Fibroblast of lung (primary cell): Measurements from ENCODE around the gene SCD. TPM values are rescaled to one million over a fixed set of nuclear protein-coding genes. Genes with fewer than 3 reads are reported as not detected.

Experiments used
- DNase-seq, 2 donors: peaks; one replicate each; pipeline versions ENCODE4 v3.0.0 to v3.0.0-alpha.2; 2010; ENCODE audit warnings: low read depth in 2 of 2
- H2AFZ ChIP-seq: 2 replicates; pipeline ENCODE4 v1.5.1; 2012; ENCODE audit warnings: low read length, control low read depth, inconsistent platforms
- H3K27ac ChIP-seq: 2 replicates; pipeline ENCODE4 v1.5.1; 2011; ENCODE audit warnings: low read length, control low read depth; ENCODE audit not compliant: insufficient read depth
- H3K27me3 ChIP-seq: 2 replicates; pipeline ENCODE4 v1.5.1; 2011; ENCODE audit warnings: mild to moderate bottlenecking, low read length; ENCODE audit not compliant: control insufficient read depth, insufficient read depth
- H3K36me3 ChIP-seq: 2 replicates; pipeline ENCODE4 v1.5.1; 2011; ENCODE audit warnings: low read length; ENCODE audit not compliant: control insufficient read depth, insufficient read depth
- H3K4me1 ChIP-seq: 2 replicates; pipeline ENCODE4 v1.5.1; 2011; ENCODE audit warnings: low read length; ENCODE audit not compliant: control insufficient read depth, insufficient read depth; ENCODE audit errors: extremely low read depth
- H3K4me2 ChIP-seq: 2 replicates; pipeline ENCODE4 v1.5.1; 2011; ENCODE audit warnings: low read length, control low read depth; ENCODE audit not compliant: insufficient read depth; ENCODE audit errors: extremely low read depth
- H3K4me3 ChIP-seq, 4 experiments: fragments of 200-600 bp in 1 of 4; sonication (generic) in 1 of 4; replicated peaks in 1 of 4; 2 replicates each; pipeline ENCODE4 v1.5.1; 2011 to 2016; ENCODE audit warnings: low read length in 4 of 4, low read depth in 3 of 4, mild to moderate bottlenecking in 3 of 4, control low read depth in 2 of 4, inconsistent platforms in 1 of 4, mixed read lengths in 1 of 4; ENCODE audit not compliant: insufficient read depth in 1 of 4; ENCODE audit errors: control extremely low read depth in 1 of 4
- H3K79me2 ChIP-seq: 2 replicates; pipeline ENCODE4 v1.5.1; 2012; ENCODE audit warnings: mild to moderate bottlenecking, low read length, inconsistent platforms; ENCODE audit not compliant: control insufficient read depth, insufficient read depth
- H3K9ac ChIP-seq: 2 replicates; pipeline ENCODE4 v1.5.1; 2011; ENCODE audit warnings: mild to moderate bottlenecking, low read length, control low read depth; ENCODE audit not compliant: insufficient read depth
- H3K9me3 ChIP-seq: 2 replicates; pipeline ENCODE4 v1.5.1; 2012; ENCODE audit warnings: low read depth, low read length; ENCODE audit not compliant: control insufficient read depth, insufficient read depth
- H4K20me1 ChIP-seq: 2 replicates; pipeline ENCODE4 v1.5.1; 2011; ENCODE audit warnings: low read length; ENCODE audit not compliant: control insufficient read depth, insufficient read depth; ENCODE audit errors: extremely low read depth
- CTCF ChIP-seq, 2 donors: IDR thresholded peaks in 1 of 2; conservative IDR thresholded peaks in 1 of 2; 1 replicate in 1 of 2; 2 replicates in 1 of 2; pipeline ENCODE4 v1.5.1; 2011 to 2012; ENCODE audit warnings: low read length in 2 of 2, control low read depth in 1 of 2, inconsistent platforms in 1 of 2, low read depth in 1 of 2, mild to moderate bottlenecking in 1 of 2
- EZH2 ChIP-seq: IDR thresholded peaks from 2 replicates; pipeline ENCODE4 v1.5.1; 2012; ENCODE audit warnings: low read length, control low read depth, mild to moderate bottlenecking; ENCODE audit errors: missing control alignments
- polyA plus RNA-seq, 2 donors: library from polyadenylated mRNA; depleted of rRNA in 1 of 2; stranded (reverse) in 1 of 2; unstranded in 1 of 2; fragments of >200 nt; gene quantifications; 2 replicates each; pipeline ENCODE4 v1.2.1, GENCODE V29; 2011 to 2012; ENCODE audit warnings: missing spikeins in 1 of 2
- total RNA-seq: library from RNA; depleted of rRNA; stranded (reverse); fragments of >200 nt; gene quantifications from 2 replicates; pipeline ENCODE4 v1.2.1, GENCODE V29; 2014

The SCD gene
- total and polyA plus RNA-seq, 2 donors (not counting 1 experiment from before 2014, with no cell fraction given): 537 to 754 TPM

- H3K9me3 ChIP-seq: no peaks in the 10 kb centered on the region
- no peaks in the 10 kb centered on the region for H3K36me3 ChIP-seq
- no peak overlapping the region for H3K9ac ChIP-seq
- no peak overlapping the region for H3K27ac ChIP-seq
- H3K27me3 ChIP-seq: peaks cover 8% of the 10 kb centered on the region
- no peaks in the 10 kb centered on the region for H3K4me1 ChIP-seq
- no peak overlapping the region for H3K4me3 ChIP-seq
- no peak for DNase-seq
- H3K4me2 ChIP-seq: no peak overlapping the region
- no peaks in the 10 kb centered on the region for H4K20me1 ChIP-seq
- no peak for TF ChIP-seq CTCF (conservative IDR thresholded peaks at IDR 0.05 in 1 of 2, IDR thresholded peaks at IDR 0.05 in 1 of 2; ENCODE audit: low read depth in 1 of 2, low read length in 2 of 2)
- no peak for TF ChIP-seq EZH2
- H2AFZ ChIP-seq: no peak overlapping the region
- no peaks in the 10 kb centered on the region for H3K79me2 ChIP-seq
Measured at GRCh38 chr10:100318207-100318606, 28.8 kb upstream of the SCD start.

- no peaks in the 10 kb centered on the region for H3K9me3 ChIP-seq
- no peak for TF ChIP-seq EZH2
- no peak for TF ChIP-seq CTCF (conservative IDR thresholded peaks at IDR 0.05 in 1 of 2, IDR thresholded peaks at IDR 0.05 in 1 of 2; ENCODE audit: low read depth in 1 of 2, low read length in 2 of 2)
- no peak for DNase-seq
- H3K4me1 ChIP-seq: no peaks in the 10 kb centered on the region
- no peak overlapping the region for H3K27ac ChIP-seq
- no peaks in the 10 kb centered on the region for H3K36me3 ChIP-seq
- no peak overlapping the region for H3K9ac ChIP-seq
- no peak overlapping the region for H2AFZ ChIP-seq
- peaks cover 6% of the 10 kb centered on the region for H3K27me3 ChIP-seq
- no peaks in the 10 kb centered on the region for H4K20me1 ChIP-seq
- no peak overlapping the region for H3K4me3 ChIP-seq
- H3K79me2 ChIP-seq: no peaks in the 10 kb centered on the region
- H3K4me2 ChIP-seq: no peak overlapping the region
Measured at GRCh38 chr10:100319707-100320402, 27.2 kb upstream of the SCD start.

GRCh38 chr10:100325158-100325557 is 21.9 kb upstream of the SCD start:
- Histone ChIP-seq H3K9me3 (no peaks in the 10 kb centered on the region), H3K4me3 (no peak overlapping the region), H3K36me3 (no peaks in the 10 kb centered on the region), H3K27me3 (peaks cover 38% of the 10 kb centered on the region), H3K9ac (no peak overlapping the region), H3K4me2 (no peak overlapping the region), H3K27ac (no peak overlapping the region), H4K20me1 (no peaks in the 10 kb centered on the region), H3K79me2 (no peaks in the 10 kb centered on the region), H2AFZ (no peak overlapping the region), H3K4me1 (no peaks in the 10 kb centered on the region)
- no peak for DNase-seq
- no peak for TF ChIP-seq EZH2
- TF ChIP-seq CTCF (conservative IDR thresholded peaks at IDR 0.05 in 1 of 2, IDR thresholded peaks at IDR 0.05 in 1 of 2; ENCODE audit: low read depth in 1 of 2, low read length in 2 of 2): no peak
